Transverse colon (tissue), 4 donors: Measurements from ENCODE around the gene TTC32. TPM values are rescaled to one million over a fixed set of nuclear protein-coding genes. Genes with fewer than 3 reads are reported as not detected.

Experiments used
- DNase-seq: peaks from one replicate; pipeline ENCODE4 v3.0.0-alpha.2; 2019
- H3K27ac ChIP-seq, 4 donors: fragments of 200-600 bp; sonication (generic); 2 replicates each; pipeline ENCODE4 v1.5.1; 2016 to 2018; ENCODE audit warnings: inconsistent platforms in 4 of 4
- H3K27me3 ChIP-seq: fragments of 200-600 bp; sonication (generic); 2 replicates; pipeline ENCODE4 v1.5.1; 2017; ENCODE audit warnings: inconsistent platforms
- H3K36me3 ChIP-seq, 4 donors: fragments of 200-600 bp; sonication (generic); 2 replicates each; pipeline ENCODE4 v1.5.1; 2017 to 2019; ENCODE audit warnings: inconsistent platforms in 4 of 4
- H3K4me1 ChIP-seq, 4 donors: fragments of 200-600 bp; sonication (generic); 2 replicates each; pipeline ENCODE4 v1.5.1; 2017 to 2020; ENCODE audit warnings: inconsistent platforms in 4 of 4
- H3K4me3 ChIP-seq, 4 donors: fragments of 200-600 bp; sonication (generic); 1 replicate in 1 of 4; 2 replicates in 3 of 4; pipeline versions ENCODE4 v1.5.1 to v1.6.1; 2017 to 2019; ENCODE audit warnings: inconsistent platforms in 4 of 4
- H3K9me3 ChIP-seq, 2 donors: fragments of 200-600 bp; sonication (generic); 2 replicates each; pipeline ENCODE4 v1.5.1; 2017 to 2019; ENCODE audit warnings: inconsistent platforms in 2 of 2
- CTCF ChIP-seq, 5 experiments: fragments of 200-600 bp in 3 of 5; fragments of 450-650 bp in 2 of 5; sonication (generic) in 3 of 5; IDR thresholded peaks; 1 replicate in 2 of 5; 2 replicates in 3 of 5; pipeline ENCODE4 v1.5.1; 2016 to 2017; ENCODE audit warnings: antibody characterized with exemption in 5 of 5, inconsistent platforms in 3 of 5, mild to moderate bottlenecking in 2 of 5, moderate library complexity in 1 of 5
- EP300 ChIP-seq: sonication (generic); formaldehyde crosslinking; IDR thresholded peaks from one replicate; pipeline ENCODE4 v1.6.1; 2017; ENCODE audit warnings: antibody characterized with exemption, low read depth
- POLR2A ChIP-seq: fragments of 450-650 bp; IDR thresholded peaks from one replicate; pipeline ENCODE4 v1.6.1; 2016; ENCODE audit warnings: antibody characterized with exemption, mild to moderate bottlenecking, moderate library complexity
- POLR2AphosphoS5 ChIP-seq, 3 donors: sonication (generic); formaldehyde crosslinking; IDR thresholded peaks; one replicate each; pipeline ENCODE4 v1.6.1; 2016; ENCODE audit warnings: antibody characterized with exemption in 3 of 3
- WGBS, 2 donors: methylation state at CpG; one replicate each; pipeline ENCODE4 v1.1.5; 2018; ENCODE audit warnings: low coverage in 1 of 2; 5-methylcytosine and 5-hydroxymethylcytosine counted together
- in situ Hi-C, 4 donors: fragments of 200-750 bp; cut with MboI; loops; one replicate each; pipeline versions ENCODE4 v1.15.0 to v1.15.1; 2017; ENCODE audit warnings: low sequenced_read_pairs in 3 of 4, low pct_ligation_motif_present in 1 of 4, low pct_unique_long_range_greater_than_20kb in 1 of 4
- intact Hi-C: fragments of 100-400 bp; cut with DNase I; formaldehyde crosslinking; loops from one replicate; pipeline ENCODE4 v1.15.1; 2023; ENCODE audit warnings: low total_unique reads
- total RNA-seq, 4 donors: library from RNA; depleted of rRNA; stranded (reverse); fragments of >200 nt; gene quantifications; one replicate each; pipeline ENCODE4 v1.1.0, GENCODE V29; 2016

Gene TTC32
- total RNA-seq, 4 donors from 2014 or later, result 3.0 to 23.3 (median 9.9) TPM

- Histone ChIP-seq H3K36me3 (peaks cover 0 to 6% (median 0%) of the 10 kb centered on the region in 4 donors), H3K27me3 (no peaks in the 10 kb centered on the region), H3K4me1 (no peaks in the 10 kb centered on the region), H3K4me3 (no peak overlapping the region), H3K27ac (no peak overlapping the region), H3K9me3 (no peaks in the 10 kb centered on the region)
- TF ChIP-seq CTCF (IDR thresholded peaks at IDR 0.05), result no peak
- TF ChIP-seq POLR2A, result no peak
- no peak for TF ChIP-seq EP300
- TF ChIP-seq POLR2AphosphoS5 (IDR thresholded peaks at IDR 0.05), result no peak
- no peak for DNase-seq
- in situ Hi-C loops, result no loop called here
- WGBS, 2 donors, result 73 to 77% methylated on average over 1 of the region's 1 CpG
- intact Hi-C loops, result no loop called here
Observed at GRCh38 chr2:19943189-19943588, 41.4 kb upstream of the TTC32 start.

GRCh38 chr2:19942199-19942598 lies 40.4 kb upstream of the TTC32 start:
- Histone ChIP-seq H3K9me3 (no peaks in the 10 kb centered on the region), H3K27ac (no peak overlapping the region), H3K4me3 (no peak overlapping the region), H3K27me3 (no peaks in the 10 kb centered on the region), H3K4me1 (no peaks in the 10 kb centered on the region), H3K36me3 (peaks cover 0 to 9% (median 3%) of the 10 kb centered on the region in 4 donors)
- DNase-seq, result no peak
- in situ Hi-C loops, result no loop called here
- no peak for TF ChIP-seq POLR2AphosphoS5 (IDR thresholded peaks at IDR 0.05)
- TF ChIP-seq POLR2A, result no peak
- TF ChIP-seq EP300, result no peak
- intact Hi-C loops, result no loop called here

- in situ Hi-C loops (no loop called here), intact Hi-C loops (no loop called here)
- no peaks in the 10 kb centered on the region for H3K27me3 ChIP-seq
Observed at GRCh38 chr2:19937004-19937403, 35.2 kb upstream of the TTC32 start.

GRCh38 chr2:19936203-19936602 lies 34.4 kb upstream of the TTC32 start:
- intact Hi-C loops, result no loop called here
- Histone ChIP-seq H3K9me3 (no peaks in the 10 kb centered on the region), H3K4me1 (no peaks in the 10 kb centered on the region), H3K36me3 (peaks cover 0 to 17% (median 3%) of the 10 kb centered on the region in 4 donors), H3K4me3 (no peak overlapping the region), H3K27me3 (no peaks in the 10 kb centered on the region), H3K27ac (no peak overlapping the region)
- TF ChIP-seq POLR2AphosphoS5 (IDR thresholded peaks at IDR 0.05) (no peak), EP300 (no peak), CTCF (IDR thresholded peaks at IDR 0.05) (no peak), POLR2A (no peak)
- WGBS, 2 donors, result 92% methylated on average over 2 of the region's 2 CpGs; no CpG with 5 or more reads in 1 of the 2 donors
- in situ Hi-C loops, result no loop called here
- no peak for DNase-seq

More at GRCh38 chr2:19937004-19937403, 35.2 kb upstream of the TTC32 start:
- TF ChIP-seq POLR2AphosphoS5 (IDR thresholded peaks at IDR 0.05) (no peak), CTCF (IDR thresholded peaks at IDR 0.05) (no peak), EP300 (no peak), POLR2A (no peak)
- no peak for DNase-seq
- Histone ChIP-seq H3K27ac (no peak overlapping the region), H3K36me3 (peaks cover 0 to 16% (median 3%) of the 10 kb centered on the region in 4 donors), H3K4me3 (no peak overlapping the region), H3K4me1 (no peaks in the 10 kb centered on the region), H3K9me3 (no peaks in the 10 kb centered on the region)
- WGBS, 2 donors, result 95 to 98% methylated on average over 4 of the region's 4 CpGs
